Testis (tissue), 5 donors: ENCODE results near the gene TAF11L13. TPM values are rescaled to one million over a fixed set of nuclear protein-coding genes. Genes with fewer than 3 reads are reported as not detected.
"Not testable (repeated sequence)": the region's sequence is repeated elsewhere in the genome, so short reads cannot be mapped to it uniquely, and the experiment has no call there.

Source experiments
- DNase-seq: peaks from one replicate; pipeline ENCODE4 v3.0.0-alpha.2; 2019
- H3K27ac ChIP-seq, 2 donors: fragments of 200-600 bp; sonication (generic); one replicate each; pipeline ENCODE4 v1.5.1; 2019
- H3K27me3 ChIP-seq: fragments of 200-600 bp; sonication (generic); one replicate; pipeline ENCODE4 v1.5.1; 2019
- H3K36me3 ChIP-seq: fragments of 200-600 bp; sonication (generic); one replicate; pipeline ENCODE4 v1.5.1; 2017; ENCODE audit warnings: low read depth; ENCODE audit errors: missing control alignments
- H3K4me1 ChIP-seq: fragments of 200-600 bp; sonication (generic); one replicate; pipeline ENCODE4 v1.5.1; 2019
- H3K4me3 ChIP-seq, 2 donors: fragments of 200-600 bp; sonication (generic); one replicate each; pipeline ENCODE4 v1.5.1; 2017 to 2019
- H3K9me3 ChIP-seq: fragments of 200-600 bp; sonication (generic); one replicate; pipeline ENCODE4 v1.5.1; 2017
- POLR2A ChIP-seq: fragments of 450-650 bp; IDR thresholded peaks from one replicate; pipeline ENCODE4 v1.6.1; 2017; ENCODE audit warnings: antibody characterized with exemption, mild to moderate bottlenecking, moderate library complexity
- WGBS, 2 donors: methylation state at CpG; one replicate each; pipeline ENCODE4 v1.1.5; 2018; 5-methylcytosine and 5-hydroxymethylcytosine counted together
- intact Hi-C: fragments of 100-400 bp; cut with DNase I; formaldehyde crosslinking; loops from one replicate; pipeline ENCODE4 v1.15.1; 2023; ENCODE audit warnings: low total_unique reads
- long read RNA-seq, 2 donors: transcript quantifications; one replicate each; lab custom pipeline, GENCODE V29; 2026
- polyA plus RNA-seq: library from polyadenylated mRNA; stranded (reverse); fragments of 350-450 nt; fragmentation: Illumina TruSeq; extraction: RNeasy Lipid Tissue Mini Kit (QIAGEN cat#74804); gene quantifications from one replicate; pipeline ENCODE4 v1.2.3, GENCODE V29; 2014; ENCODE audit warnings: low read depth, low replicate concordance; ENCODE audit not compliant: insufficient read depth
- total RNA-seq, 2 donors: library from RNA; depleted of rRNA; stranded (reverse); fragments of >200 nt; gene quantifications; one replicate each; pipeline ENCODE4 v1.2.3, GENCODE V29; 2016
- TF ChIP-seq, protein P1 (sequence below), 3 experiments: fragments of 450-650 bp in 2 of 3; fragments of 200-600 bp in 1 of 3; sonication (generic) in 1 of 3; IDR thresholded peaks; one replicate each; pipeline ENCODE4 v1.5.1; 2016 to 2019; ENCODE audit warnings: antibody characterized with exemption in 3 of 3, mild to moderate bottlenecking in 2 of 3, moderate library complexity in 1 of 3

Gene TAF11L13
- total RNA-seq = not detected
- polyA plus RNA-seq = not detected
- long read RNA-seq, donor 1 = 0 reads
- long read RNA-seq, donor 2 = 0 reads

DNA sequence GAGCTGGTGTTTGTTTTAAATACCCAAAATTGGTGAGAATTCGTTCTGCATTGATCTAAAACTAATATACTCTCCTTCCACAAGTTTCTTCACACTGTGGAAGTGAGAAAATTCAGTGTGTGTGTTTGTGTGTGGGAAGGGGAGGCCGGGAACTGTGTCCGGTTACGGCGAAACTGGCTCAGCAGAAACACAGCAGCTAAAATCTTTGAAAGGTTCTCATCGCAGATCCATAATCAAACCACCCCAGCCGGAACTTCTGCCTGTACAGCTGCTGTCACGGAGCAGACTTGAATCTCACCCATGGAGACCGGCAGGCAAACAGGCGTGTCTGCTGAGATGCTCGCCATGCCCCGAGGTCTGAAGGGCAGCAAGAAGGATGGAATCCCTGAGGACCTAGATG is at the start of gene TAF11L13:
TAF11L13 (plus strand) TSS at position 301 of the 400 bp plus-strand sequence.
- H3K27ac ChIP-seq, H3K36me3 ChIP-seq, H3K4me3 ChIP-seq, H3K27me3 ChIP-seq, H3K9me3 ChIP-seq, DNase-seq, H3K4me1 ChIP-seq, intact Hi-C loops: not testable (repeated sequence)
- 55 to 85% methylated on average over 7 of the region's 12 CpGs for WGBS, 2 donors

DNA sequence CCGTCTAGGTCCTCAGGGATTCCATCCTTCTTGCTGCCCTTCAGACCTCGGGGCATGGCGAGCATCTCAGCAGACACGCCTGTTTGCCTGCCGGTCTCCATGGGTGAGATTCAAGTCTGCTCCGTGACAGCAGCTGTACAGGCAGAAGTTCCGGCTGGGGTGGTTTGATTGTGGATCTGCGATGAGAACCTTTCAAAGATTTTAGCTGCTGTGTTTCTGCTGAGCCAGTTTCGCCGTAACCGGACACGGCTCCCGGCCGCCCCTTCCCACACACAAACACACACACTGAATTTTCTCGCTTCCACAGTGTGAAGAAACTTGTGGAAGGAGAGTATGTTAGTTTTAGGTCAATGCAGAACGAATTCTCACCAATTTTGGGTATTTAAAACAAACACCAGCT is 46.2 kb upstream of the TAF11L13 start, which contains the start of gene TAF11L7:
TAF11L7 (minus strand) TSS at position 101 of the 400 bp plus-strand sequence.
- H3K9me3 ChIP-seq, H3K27ac ChIP-seq, H3K4me3 ChIP-seq, intact Hi-C loops, H3K4me1 ChIP-seq, H3K36me3 ChIP-seq, DNase-seq, H3K27me3 ChIP-seq: not testable (repeated sequence)
- WGBS, 2 donors = no CpG with 5 or more reads among the region's 16 CpGs

DNA sequence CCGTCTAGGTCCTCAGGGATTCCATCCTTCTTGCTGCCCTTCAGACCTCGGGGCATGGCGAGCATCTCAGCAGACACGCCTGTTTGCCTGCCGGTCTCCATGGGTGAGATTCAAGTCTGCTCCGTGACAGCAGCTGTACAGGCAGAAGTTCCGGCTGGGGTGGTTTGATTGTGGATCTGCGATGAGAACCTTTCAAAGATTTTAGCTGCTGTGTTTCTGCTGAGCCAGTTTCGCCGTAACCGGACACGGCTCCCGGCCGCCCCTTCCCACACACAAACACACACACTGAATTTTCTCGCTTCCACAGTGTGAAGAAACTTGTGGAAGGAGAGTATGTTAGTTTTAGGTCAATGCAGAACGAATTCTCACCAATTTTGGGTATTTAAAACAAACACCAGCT is 41.0 kb upstream of the TAF11L13 start, which contains the start of gene TAF11L8:
TAF11L8 (minus strand) TSS at position 101 of the 400 bp plus-strand sequence.
- intact Hi-C loops, H3K9me3 ChIP-seq, H3K27me3 ChIP-seq, H3K27ac ChIP-seq, H3K4me1 ChIP-seq, H3K36me3 ChIP-seq, DNase-seq, H3K4me3 ChIP-seq: not testable (repeated sequence)
- no CpG with 5 or more reads among the region's 16 CpGs for WGBS, 2 donors

DNA sequence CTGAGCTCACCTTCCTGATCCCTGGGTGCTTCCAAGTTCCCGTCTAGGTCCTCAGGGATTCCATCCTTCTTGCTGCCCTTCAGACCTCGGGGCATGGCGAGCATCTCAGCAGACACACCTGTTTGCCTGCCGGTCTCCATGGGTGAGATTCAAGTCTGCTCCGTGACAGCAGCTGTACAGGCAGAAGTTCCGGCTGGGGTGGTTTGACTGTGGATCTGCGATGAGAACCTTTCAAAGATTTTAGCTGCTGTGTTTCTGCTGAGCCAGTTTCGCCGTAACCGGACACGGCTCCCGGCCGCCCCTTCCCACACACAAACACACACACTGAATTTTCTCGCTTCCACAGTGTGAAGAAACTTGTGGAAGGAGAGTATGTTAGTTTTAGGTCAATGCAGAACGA is 37.6 kb upstream of the TAF11L13 start, which contains the start of gene TAF11L9:
TAF11L9 (minus strand) TSS at position 140 of the 400 bp plus-strand sequence.
- H3K4me1 ChIP-seq, H3K4me3 ChIP-seq, H3K27me3 ChIP-seq, H3K36me3 ChIP-seq, H3K9me3 ChIP-seq, H3K27ac ChIP-seq, DNase-seq, intact Hi-C loops: not testable (repeated sequence)
- WGBS, 2 donors = 48 to 72% methylated on average over 12 to 13 of the region's 15 CpGs

DNA sequence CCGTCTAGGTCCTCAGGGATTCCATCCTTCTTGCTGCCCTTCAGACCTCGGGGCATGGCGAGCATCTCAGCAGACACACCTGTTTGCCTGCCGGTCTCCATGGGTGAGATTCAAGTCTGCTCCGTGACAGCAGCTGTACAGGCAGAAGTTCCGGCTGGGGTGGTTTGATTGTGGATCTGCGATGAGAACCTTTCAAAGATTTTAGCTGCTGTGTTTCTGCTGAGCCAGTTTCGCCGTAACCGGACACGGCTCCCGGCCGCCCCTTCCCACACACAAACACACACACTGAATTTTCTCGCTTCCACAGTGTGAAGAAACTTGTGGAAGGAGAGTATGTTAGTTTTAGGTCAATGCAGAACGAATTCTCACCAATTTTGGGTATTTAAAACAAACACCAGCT is 34.2 kb upstream of the TAF11L13 start, which contains the start of gene TAF11L10:
TAF11L10 (minus strand) TSS at position 101 of the 400 bp plus-strand sequence.
- H3K27me3 ChIP-seq, H3K36me3 ChIP-seq, H3K4me1 ChIP-seq, DNase-seq, H3K4me3 ChIP-seq, H3K27ac ChIP-seq, intact Hi-C loops, H3K9me3 ChIP-seq: not testable (repeated sequence)
- WGBS, 2 donors = no CpG with 5 or more reads among the region's 15 CpGs

DNA sequence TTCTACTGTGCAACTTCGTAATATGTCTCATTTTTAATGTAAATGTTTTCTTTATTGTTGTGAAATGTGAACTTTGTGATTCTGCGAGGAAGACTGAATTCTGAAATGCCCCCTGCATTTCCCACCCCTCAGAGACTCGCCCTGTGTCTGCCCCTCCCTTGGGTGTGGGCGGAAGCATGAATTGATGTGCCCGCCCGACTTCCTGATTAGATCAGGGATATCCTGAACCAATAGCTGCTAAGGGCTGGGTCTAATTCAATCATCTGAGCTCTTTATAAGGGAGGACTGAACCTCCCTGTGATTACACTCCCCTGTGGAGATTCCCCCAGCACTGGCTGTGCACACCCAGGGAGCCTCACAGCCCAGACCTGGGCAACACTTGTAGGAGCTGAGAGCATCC is 28.0 kb upstream of the TAF11L13 start, which contains the start of gene TAF11L11:
TAF11L11 (plus strand) TSS at position 304 of the 400 bp plus-strand sequence.
- H3K27me3 ChIP-seq, H3K4me1 ChIP-seq, H3K36me3 ChIP-seq, intact Hi-C loops, DNase-seq, H3K4me3 ChIP-seq, H3K27ac ChIP-seq, H3K9me3 ChIP-seq: not testable (repeated sequence)
- WGBS, 2 donors = 72 to 76% methylated on average over 6 of the region's 6 CpGs

DNA sequence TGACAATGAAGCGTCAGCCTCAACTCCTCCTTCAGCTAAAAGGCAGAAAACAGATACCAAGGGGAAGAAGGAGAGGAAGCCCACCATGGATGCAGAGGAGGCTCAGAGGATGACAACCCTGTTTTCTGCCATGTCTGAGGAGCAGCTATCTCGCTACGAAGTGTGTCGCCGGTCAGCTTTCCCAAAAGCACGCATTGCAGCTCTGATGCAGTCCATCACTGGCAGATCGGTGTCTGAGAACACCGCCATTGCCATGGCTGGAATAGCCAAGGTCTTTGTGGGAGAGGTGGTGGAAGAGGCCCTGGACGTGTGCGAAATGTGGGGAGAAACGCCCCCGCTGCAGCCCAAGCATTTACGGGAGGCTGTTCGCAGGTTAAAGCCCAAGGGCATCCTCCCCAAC is 26.9 kb upstream of the TAF11L13 start:
- 85 to 90% methylated on average over 12 to 14 of the region's 14 CpGs for WGBS, 2 donors
- Histone ChIP-seq H3K4me3 (no peak overlapping the region), H3K27ac (no peak overlapping the region), H3K36me3 (no peaks in the 10 kb centered on the region), H3K4me1 (no peaks in the 10 kb centered on the region), H3K9me3 (no peaks in the 10 kb centered on the region), H3K27me3 (no peaks in the 10 kb centered on the region)
- DNase-seq = no peak
- TF ChIP-seq, protein P1, sequence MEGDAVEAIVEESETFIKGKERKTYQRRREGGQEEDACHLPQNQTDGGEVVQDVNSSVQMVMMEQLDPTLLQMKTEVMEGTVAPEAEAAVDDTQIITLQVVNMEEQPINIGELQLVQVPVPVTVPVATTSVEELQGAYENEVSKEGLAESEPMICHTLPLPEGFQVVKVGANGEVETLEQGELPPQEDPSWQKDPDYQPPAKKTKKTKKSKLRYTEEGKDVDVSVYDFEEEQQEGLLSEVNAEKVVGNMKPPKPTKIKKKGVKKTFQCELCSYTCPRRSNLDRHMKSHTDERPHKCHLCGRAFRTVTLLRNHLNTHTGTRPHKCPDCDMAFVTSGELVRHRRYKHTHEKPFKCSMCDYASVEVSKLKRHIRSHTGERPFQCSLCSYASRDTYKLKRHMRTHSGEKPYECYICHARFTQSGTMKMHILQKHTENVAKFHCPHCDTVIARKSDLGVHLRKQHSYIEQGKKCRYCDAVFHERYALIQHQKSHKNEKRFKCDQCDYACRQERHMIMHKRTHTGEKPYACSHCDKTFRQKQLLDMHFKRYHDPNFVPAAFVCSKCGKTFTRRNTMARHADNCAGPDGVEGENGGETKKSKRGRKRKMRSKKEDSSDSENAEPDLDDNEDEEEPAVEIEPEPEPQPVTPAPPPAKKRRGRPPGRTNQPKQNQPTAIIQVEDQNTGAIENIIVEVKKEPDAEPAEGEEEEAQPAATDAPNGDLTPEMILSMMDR (IDR thresholded peaks at IDR 0.05) = no peak
- no peak for TF ChIP-seq POLR2A
- intact Hi-C loops = no loop called here

DNA sequence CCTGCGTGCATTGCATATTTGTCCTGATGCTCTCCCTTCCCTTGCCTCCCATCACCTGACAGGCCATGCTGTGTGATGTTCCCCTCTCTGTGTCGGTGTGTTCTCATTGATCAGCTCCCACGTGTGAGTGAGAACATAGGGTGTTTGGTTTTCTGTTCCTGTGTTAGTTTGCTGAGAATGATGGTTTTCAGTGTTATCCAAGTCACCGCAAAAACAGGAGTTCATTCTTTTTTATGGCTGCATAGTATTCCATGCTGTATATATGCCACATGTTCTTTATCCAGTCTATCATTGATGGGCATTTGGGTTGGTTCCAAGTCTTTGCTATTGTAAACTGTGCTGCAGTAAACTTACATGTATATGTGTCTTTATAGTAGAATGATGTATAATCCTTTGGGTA is 24.4 kb upstream of the TAF11L13 start:
- H3K36me3 ChIP-seq, H3K27me3 ChIP-seq, H3K9me3 ChIP-seq, DNase-seq, H3K4me3 ChIP-seq, H3K27ac ChIP-seq, intact Hi-C loops, H3K4me1 ChIP-seq: not testable (repeated sequence)
- 81 to 85% methylated on average over 4 of the region's 4 CpGs for WGBS, 2 donors

DNA sequence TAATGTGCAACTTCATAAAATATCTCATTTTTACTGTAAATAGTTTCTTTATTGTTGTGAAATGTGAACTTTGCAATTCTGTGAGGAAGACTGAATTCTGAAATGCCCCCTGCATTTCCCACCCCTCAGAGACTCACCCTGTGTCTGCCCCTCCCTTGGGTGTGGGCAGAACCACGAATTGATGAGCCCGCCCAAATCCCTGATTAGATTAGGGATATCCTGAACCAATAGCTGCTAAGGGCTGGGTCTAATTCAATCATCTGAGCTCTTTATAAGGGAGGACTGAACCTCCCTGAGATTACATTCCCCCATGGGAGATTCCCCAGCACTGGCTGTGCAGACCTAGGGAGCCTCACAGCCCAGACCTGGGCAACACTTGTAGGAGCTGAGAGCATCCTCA is 21.8 kb upstream of the TAF11L13 start, which contains the start of gene TAF11L12:
TAF11L12 (plus strand) TSS at position 301 of the 400 bp plus-strand sequence.
- H3K36me3 ChIP-seq, intact Hi-C loops, H3K9me3 ChIP-seq, H3K4me3 ChIP-seq, H3K4me1 ChIP-seq, DNase-seq, H3K27me3 ChIP-seq, H3K27ac ChIP-seq: not testable (repeated sequence)
- WGBS, 2 donors = 71 to 72% methylated on average over 2 of the region's 2 CpGs
